Measurements from ENCODE around the gene SHMT1.
"Not testable (repeated sequence)": the region's sequence is repeated elsewhere in the genome, so short reads cannot be mapped to it uniquely, and the experiment has no call there.

Gene SHMT1

DNA sequence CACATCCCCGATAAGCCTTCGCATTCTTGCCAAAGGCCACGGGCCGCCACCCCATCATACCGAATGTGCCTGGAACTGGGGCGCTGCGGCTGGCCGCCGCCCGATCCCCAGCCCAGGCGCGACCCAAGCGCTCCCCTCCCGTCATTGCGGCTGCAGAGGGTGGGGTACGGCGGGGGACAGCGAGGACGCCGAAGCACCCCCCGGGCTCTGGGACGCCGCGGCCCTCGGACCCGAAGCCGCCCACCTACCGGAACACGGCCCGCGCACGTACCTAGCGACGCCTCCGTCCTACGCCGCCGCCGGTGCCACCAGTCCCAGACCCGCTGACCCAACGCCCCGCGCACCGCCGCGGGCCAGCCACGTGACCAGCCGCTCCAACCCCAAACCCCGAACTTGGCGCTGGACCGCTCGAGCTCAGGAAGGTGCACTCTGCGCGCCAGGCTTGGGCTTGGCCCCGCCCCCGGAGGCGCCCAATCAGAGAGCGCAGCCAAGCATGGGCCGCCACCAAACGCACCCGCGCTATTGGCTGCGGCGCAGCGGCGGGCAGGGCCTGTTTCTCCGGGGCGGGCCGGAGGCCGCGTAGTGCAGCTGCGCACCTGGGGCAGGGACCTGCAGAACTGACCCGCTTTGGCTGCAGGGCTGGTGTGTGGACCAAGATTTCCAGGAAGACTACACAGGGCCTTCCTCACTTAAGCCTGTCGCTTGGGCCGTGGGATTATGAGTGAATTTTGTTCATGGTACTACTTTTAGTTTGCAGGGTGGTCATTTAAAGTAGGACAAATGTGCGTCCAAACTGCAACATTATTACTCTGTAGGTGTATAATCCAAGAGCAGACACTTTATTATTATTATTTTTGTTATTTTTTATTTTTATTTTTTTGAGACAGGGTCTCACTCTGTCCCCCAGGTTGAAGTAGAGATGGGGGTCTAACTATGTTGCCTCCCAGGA lies at the start of gene SHMT1:
Gene SHMT1, minus strand, starts transcription at position 450 of the 949 bp plus-strand sequence. CDS start 7,569 bp downstream, outside the sequence.
- peak; percentile 92 for DNase-seq

DNA sequence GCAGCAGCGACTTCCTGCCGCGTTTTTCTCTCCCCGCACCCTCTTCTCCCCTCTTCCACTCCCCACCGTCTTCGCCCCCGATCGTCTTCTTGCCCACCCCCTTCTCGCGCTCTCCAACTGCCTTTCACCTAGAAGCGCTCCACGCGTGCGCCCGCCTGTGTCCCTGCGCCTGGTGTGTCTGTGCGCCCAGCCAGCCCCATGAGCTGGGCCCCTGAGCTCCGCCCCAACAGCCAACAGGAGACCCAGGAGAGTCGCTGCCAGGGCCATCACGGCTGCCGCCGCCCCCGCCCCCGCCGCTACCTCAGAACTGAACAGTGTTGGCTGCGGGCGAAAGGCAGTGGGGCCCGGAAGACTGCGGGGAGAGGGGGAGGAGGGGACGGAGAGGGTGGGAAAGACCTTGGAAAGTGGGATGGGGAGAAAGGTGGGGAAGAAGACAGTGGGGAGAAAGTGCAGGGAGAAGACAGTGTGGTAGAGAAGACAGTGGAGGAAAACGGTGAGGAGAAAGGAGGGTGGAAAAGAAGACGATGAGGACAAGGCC lies 48.7 kb upstream of the SHMT1 start:
- not testable (repeated sequence) for DNase-seq

DNA sequence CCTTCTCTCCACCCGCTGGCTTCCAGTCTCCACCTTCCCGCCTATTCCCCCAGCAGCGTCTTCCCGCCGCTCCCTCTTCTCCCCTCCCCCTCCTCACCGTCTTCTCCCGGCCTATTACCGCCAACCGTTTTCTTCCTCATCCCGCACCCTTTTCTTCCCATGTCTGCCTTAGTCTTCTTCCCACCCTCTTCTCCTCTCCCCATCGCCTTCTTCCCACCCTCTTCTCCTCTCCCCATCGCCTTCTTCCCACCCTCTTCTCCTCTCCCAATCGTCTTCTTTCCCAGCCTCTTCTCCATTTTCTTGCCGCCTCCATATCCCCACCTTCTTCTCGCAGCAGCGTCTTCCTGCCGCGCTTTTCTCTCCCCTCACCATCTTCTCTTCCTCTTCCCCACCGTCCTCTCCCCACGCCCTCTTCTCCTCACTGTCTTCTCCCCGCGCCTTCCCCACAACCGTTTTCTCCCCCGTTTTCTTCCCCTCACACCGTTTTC lies 48.1 kb upstream of the SHMT1 start:
- DNase-seq, result peak; percentile 14

DNA sequence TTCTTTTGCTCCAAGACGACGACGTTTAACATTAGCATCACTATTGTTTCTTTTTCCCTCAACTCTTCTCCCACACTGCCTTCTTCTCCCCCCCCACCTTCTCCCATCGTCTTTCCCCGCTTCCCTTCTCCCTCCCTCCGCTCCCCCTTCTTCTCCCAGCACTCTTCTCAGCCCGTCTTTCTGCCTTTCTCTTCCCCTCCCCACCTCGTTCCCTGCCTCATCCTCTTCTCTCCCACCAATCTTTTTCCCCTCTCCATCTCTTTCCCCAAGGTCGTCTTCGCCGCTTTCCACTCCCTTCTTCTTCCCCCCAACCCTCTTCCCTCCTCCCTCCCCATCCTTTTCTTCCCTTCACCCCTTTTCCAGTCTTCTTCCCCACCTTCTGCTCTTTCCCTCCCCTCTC lies 47.4 kb upstream of the SHMT1 start:
- DNase-seq, result not testable (repeated sequence)

DNA sequence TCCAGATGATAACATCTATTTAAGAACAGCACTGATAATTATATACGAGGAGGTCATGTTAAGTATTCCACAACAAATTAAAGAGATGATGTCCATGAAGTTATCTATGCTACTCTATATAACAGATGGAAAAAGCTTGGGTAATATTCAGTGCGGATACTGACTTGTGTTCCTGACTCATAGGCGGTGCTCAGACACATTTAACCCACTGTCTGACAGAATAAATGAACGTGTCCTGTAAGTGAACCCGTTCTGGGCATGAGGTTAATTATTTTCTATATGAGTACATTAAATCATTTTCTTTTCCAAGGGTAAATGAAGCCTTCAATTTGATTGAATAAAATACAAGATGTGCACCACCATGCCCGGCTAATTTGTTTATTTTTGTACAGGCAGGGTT lies 46.0 kb upstream of the SHMT1 start:
- DNase-seq, result not testable (repeated sequence)

DNA sequence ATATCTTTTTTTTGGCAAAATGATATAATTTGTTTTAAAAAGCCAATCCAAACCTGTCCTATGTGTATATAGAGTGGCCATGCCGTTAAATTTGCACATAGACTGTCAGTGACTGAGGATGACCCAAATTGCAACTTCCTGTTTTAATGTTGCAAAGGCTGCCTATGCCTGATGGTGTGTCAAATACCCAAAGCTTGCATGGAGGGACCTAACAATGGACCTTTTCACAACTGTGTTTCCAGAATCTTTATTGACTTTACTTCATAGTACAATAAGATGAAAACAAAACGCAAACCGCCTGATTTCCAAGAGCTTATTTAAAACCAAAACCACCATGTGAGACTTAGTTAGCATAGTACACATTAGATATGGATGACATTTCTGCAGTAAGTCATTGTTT lies 45.6 kb upstream of the SHMT1 start:
- DNase-seq, result peak; percentile 49

DNA sequence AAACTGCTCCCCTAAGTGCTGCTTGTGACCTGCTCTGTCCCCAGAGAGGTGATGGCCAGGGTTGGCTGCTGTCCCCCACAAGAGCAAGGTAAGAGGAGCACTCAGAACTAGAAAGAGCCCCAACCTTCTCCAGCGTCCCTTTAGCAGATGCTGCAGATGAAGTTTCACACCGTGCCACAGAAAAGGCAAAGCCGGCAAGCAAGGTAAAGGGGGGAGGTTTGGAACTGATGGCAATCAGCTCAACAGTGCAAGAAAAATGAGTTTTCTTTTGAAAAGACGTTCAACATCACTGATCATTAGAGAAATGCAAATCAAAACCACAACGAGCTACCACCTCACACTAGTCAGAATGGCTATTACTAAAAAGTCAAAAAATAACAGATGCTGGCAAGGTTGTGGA lies 40.3 kb upstream of the SHMT1 start:
- DNase-seq, result not testable (repeated sequence)

DNA sequence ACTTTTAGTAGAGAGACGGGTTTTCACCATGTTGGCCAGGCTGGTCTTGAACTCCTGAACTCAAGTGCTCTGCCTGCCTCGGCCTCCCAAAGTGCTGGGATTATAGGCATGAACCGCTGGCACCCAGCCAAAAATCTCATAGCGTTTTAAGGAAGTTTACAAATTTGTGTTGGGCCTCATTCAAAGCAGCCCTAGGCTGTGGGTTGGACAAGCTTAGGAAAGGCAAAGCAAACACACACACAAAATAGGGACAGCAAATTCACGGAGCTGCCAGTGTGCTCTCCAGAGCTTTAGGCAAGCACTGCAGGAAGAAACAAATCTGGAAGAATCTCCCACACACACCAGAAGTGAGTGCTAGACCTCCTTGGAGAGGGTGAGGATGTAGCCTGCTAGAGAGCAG lies 39.8 kb upstream of the SHMT1 start:
- peak; percentile 17 for DNase-seq

DNA sequence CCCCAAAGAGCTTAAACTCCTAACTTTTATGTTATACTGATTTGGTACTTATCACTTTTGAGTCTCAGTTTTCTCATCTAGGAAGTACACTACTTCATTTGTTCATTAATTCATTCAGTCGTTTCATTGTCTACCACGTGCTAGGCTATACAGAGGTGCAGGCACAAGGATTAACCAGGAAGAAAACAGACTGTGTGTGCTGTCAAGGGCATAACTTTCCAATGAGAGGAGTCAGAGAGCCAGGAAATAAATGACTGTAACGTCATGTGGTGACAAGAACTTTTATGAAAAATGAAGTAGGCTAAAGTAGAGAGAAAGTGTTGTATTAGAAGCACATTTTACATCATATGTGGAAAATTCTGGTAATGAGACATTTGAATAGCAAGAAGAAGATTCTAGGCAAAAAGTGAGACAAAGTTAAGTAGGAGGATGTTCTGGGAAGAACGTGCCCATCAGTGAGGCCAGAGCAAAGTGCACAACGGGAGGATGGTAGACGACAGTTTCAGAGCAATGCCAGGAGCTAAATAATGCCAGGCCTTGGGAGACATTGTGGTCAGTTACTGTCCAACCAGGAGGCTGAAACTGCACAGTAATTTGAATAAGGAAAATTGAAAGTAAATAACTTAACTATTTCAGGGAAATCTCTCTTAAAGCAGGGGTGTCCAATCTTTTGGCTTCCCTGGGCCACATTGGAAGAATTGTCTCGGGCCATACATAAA lies 38.7 kb upstream of the SHMT1 start:
- DNase-seq, result not testable (repeated sequence)

DNA sequence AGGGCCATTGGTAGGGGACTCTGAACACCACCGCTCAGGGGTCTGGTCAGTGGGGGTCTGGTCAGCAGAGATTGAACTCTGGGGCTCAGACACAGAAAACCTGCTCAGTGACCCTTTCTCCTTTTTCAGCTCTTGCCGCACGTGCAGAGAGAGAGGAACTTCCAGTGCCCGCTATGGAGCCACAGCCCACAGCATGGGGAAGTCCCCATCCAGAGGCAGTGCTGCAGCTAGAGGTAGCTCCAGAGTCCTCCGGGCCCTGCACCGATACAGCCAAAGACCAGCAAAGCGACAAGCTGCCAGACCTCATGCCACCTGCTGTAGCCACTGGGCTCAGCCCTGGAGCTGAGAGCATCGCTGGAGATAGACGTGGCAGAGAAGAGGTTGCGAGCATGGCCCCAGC lies 25.4 kb upstream of the SHMT1 start:
- DNase-seq, result not testable (repeated sequence)

DNA sequence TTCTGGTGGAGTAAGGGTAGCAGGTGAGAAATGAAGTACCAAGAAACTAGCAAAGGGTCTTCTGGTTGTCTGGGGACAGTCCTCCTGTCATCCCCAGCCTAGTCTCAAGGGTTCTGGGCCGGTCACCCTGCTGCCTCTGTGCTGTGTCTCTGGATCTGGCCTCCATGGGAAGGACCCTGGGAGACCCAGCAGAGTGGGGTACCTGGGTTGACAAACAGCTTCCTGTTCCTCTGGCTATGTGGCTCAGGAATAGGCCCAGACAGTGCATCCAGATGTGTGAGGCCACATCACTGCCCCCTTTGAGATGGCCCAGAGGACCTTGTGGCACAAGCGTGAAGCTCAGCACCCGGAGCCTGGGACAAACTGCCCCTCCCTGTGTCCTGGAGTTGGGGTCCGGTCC lies 24.9 kb upstream of the SHMT1 start:
- DNase-seq, result not testable (repeated sequence)

DNA sequence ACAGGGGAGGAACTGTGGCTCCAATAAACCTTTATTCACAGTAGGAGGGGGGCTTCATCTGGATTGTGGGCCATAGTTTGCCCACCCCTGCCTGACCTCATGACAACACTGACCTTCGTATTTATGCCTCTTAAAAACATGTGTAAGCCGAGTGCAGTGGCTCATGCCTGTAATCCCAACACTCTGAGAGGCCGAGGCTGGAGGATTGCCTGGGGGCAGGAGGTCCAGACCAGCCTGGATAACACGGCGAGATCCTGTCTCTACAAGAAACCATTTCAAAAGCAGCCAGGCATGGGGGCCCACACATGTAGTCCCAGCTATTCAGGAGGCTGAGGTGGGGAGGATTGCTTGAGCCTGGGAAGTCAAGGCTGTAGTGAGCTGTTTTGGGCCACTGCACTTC lies 24.2 kb upstream of the SHMT1 start:
- not testable (repeated sequence) for DNase-seq

DNA sequence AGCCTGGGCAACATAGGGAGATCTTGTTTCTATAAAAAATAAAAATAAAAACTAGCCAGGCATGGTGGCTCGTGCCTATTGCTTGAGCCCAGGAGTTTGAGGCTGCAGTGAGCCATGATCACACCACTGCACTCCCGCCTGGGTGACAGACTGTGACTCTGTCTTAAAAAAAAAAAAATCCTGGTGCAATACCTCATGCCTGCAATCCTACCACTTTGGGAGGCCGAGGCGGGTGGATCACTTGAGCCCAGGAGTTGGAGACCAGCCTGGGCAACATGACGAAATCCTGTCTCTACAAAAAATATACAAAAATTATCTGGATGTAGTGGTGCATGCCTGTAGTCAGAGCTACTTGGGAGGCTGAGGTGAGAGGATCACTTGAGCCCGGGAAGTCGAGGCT lies 20.9 kb upstream of the SHMT1 start:
- DNase-seq, result not testable (repeated sequence)

DNA sequence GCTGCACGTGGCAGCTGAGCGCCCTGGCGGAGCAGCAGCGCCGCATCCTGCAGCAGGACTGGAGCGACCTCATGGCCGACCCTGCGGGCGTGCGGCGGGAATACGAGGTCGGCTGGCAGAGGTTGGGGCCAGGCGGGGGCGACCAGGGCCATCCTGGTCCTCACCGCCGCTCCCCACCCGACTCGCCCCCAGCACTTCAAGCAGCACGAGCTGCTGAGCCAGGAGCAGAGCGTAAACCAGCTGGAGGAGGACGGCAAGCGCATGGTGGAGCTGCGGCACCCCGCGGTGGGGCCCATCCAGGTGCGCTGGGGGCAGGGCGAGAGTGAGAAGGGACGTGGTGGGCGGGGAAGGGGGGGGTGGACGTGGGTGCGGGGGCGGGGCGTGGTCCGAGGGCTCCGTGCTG lies 19.7 kb upstream of the SHMT1 start:
- DNase-seq, result not testable (repeated sequence)

DNA sequence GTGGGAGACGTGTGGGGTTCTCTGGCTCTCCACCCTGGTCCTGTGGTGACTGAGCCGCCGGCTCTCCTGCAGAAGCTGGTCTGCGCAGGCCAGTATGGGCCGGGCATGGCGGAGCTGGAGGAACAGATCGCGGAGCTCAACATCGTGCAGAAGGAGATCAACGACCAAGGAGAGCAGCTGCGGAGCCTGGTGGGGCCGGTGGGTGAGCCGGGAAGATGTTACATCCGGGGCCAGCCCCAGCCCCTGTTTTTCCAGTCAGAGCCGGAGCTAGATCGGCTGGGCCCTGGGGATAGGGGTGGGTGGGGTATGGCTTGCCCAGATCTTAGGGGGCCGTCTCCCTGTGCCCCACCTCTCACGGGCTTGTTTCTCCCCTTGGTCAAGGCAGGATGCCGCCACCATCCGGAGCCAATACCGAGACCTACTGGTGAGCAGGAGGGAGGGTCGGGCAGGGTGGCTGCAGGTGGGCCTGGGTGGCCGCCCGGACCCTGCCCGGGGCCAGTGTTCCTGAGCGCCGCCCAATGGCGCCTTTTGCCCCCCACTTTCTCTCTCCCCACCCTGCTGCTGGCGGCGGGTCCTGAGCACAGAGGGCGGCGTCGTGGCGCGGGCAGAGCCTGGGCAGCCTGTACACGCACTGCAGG lies 19.2 kb upstream of the SHMT1 start:
- no peak for DNase-seq

DNA sequence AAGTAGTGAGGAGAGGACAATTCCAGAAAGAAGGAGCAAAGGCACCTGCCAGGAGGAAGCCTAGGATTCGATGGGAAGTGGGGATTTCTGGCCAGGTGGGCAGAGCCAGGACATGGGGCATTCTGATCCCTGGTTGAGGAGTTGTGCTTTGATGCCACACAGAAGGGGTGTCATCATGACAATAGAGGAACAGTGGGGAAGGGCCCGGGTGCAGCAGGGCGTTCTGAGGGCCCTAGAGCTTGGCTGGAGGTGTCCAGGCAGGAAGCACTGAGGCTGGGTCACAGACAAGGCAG lies 18.5 kb upstream of the SHMT1 start:
- no peak for DNase-seq

DNA sequence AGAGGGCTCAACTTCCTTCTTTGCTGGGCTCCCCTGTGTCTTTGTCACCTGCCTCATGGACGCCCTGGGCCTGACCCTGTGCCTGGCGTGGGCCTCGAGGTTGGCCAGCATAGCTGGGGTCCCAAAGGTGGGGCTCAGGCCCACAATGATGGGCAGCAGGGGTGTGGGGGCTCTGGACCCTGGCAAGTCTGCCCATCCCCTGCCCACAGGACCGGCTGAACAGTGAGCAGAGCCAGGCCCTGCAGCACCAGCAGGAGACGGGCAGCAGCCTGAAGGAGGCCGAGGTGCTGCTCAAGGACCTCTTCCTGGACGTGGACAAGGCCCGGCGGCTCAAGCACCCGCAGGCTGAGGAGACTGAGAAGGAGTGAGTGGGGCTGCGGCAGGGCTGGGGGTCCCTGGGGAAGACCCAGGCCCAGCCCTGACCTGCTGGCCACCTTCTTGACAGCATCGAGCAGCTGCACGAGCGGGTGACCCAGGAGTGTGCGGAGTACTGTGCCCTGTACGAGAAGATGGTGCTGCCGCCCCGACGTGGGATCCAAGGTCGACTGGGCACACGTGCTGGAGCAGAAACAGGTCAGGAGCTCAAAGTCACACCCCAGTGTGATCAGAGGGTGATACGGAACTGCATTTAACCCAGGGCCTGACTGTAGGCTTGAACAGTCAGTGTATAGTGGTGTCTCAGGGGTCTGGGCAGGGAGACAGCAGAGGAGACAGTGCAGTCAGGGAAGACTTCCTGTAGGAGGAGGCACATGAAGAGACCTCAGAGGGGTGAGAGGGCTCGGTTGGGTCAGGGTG lies 18.0 kb upstream of the SHMT1 start:
- no peak for DNase-seq

DNA sequence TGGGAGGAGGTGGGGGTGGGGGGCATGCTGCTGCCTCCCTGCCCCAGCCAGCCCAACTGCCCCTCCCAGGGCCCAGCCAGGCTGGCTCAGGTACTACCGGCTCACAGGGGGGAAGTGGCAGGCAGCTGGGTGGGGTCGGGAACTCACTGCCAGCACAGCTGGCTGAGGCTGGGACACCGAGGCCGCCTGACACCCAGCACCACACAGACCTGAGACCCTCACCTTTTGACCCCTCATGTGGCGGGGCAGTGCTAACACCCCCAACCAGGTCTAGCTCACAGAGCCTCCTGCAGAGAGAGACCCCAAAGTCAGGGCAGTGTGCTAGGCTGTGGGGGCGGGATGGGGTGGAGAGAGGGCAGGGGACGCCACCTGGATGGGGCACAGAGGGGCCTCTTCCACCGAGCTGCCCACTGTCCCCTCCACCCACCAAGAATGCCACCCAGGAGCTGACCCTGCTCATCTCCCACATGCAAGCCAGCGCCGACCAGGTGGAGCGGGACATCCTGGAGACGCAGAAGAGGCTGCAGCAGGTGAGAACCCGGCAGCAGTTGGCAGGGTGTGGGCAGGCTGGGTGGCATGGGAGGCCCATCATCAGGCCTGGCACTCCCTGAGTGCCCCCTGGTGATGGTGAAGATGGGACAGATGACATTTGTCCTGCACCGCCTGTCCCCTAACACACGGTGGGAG lies 17.3 kb upstream of the SHMT1 start:
- DNase-seq, result no peak

DNA sequence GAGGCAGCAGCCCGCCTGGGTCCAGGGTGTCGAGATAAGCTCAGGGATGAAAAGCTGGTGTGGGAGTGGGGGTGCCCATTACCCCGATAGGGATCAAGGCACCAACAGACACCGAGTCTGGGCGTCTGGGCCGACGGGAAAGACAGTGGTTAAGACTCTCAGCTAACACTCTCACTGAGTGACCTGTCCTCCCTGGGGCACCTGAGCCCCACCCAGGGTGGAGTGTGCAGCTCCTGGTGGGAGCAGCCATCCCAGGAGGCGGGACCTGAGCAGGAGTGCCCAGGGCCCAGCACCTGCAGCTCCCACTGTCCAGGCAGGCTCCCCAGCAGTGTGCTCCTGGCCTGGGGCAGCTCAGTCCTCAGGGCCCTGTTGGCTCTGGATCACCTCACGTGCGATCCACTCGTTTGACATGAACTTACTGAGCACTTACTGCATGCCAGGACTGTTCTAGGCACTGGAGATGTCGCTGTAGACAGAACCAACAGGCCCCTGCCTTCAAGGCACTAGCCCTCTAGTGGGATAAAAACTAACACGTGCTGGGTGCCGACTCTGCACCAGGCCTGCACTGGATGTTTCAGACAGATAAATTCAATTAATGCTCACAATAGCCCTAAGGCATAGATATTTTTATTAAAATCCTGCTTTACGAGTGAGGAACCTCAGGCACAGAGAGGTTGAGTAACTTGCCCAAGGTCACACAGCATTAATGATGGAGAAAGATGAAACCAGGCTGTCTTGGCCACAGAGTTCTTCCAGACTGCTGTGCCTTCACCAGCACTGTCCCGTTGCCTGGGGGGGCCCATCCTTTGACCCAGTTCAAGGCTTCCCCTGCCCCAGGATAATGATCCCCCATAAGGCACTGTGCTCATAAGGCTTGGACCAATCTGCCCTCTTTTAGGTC lies 16.1 kb upstream of the SHMT1 start:
- DNase-seq, result no peak

DNA sequence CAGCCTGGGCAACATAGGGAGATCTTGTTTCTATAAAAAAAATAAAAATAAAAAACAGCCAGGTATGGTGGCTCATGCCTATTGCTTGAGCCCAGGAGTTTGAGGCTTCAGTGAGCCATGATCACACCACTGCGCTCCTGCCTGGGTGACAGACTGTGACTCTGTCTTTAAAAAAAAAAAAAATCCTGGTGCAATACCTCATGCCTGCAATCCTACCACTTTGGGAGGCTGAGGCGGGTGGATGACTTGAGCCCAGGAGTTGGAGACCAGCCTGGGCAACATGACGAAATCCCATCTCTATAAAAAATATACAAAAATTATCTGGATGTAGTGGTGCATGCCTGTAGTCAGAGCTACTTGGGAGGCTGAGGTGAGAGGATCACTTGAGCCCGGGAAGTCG lies 15.3 kb upstream of the SHMT1 start:
- not testable (repeated sequence) for DNase-seq

DNA sequence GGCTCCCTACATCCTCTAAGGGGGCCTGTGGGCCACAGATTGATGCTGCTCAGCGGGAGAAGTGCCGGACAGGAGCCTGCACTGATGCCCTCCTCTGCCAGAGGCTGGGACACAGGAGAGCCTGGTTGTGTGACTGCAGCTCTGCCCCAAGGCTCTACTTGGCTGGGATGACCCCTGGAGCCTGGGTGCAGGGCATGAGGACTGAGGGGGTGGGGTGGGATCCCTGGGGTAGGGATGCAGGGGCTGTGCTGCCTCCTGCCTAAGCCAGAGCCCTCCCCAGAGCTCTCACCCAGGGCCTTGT lies 14.8 kb upstream of the SHMT1 start:
- DNase-seq, result no peak

Measured in OCI-M1 (cell line).